HEK293 (cell line): Measurements from ENCODE around the gene SLC25A26.

Experiments
- CTCF ChIA-PET: fragments of 350-600 bp; formaldehyde crosslinking; extraction: SDS; loops from one replicate; lab custom pipeline; 2021; ENCODE audit warnings: antibody characterized with exemption; lab: Yijun Ruan, JAX
- POLR2A ChIA-PET: fragments of 300-600 bp; formaldehyde crosslinking; extraction: SDS; loops from one replicate; lab custom pipeline; 2020; ENCODE audit warnings: antibody characterized with exemption, inconsistent platforms; lab: Yijun Ruan, JAX
- H3K27ac ChIP-seq: fragments of 200-500 bp; sonication (Bioruptor generic); 2 replicates; pipeline ENCODE4 v1.5.1; 2014; ENCODE audit warnings: low read depth, low read length, control low read depth, inconsistent platforms; ENCODE audit errors: extremely low read depth
- H3K36me3 ChIP-seq, 2 experiments: fragments of 200-500 bp in 1 of 2; sonication (Bioruptor generic) in 1 of 2; 1 replicate in 1 of 2; 2 replicates in 1 of 2; pipeline ENCODE4 v1.5.1; 2014 to 2017; ENCODE audit warnings: inconsistent platforms in 2 of 2, low read length in 2 of 2; ENCODE audit not compliant: control insufficient read depth in 2 of 2, insufficient read depth in 1 of 2
- H3K4me1 ChIP-seq: fragments of 200-500 bp; sonication (Bioruptor generic); 2 replicates; pipeline ENCODE4 v1.5.1; 2014; ENCODE audit warnings: mild to moderate bottlenecking, low read length, inconsistent platforms; ENCODE audit not compliant: control insufficient read depth, insufficient read depth
- H3K4me3 ChIP-seq: 2 replicates; pipeline ENCODE4 v1.5.1; 2011; ENCODE audit warnings: low read depth, mild to moderate bottlenecking, control low read depth, low read length, moderate library complexity
- H3K9me3 ChIP-seq: fragments of 200-500 bp; sonication (Bioruptor generic); 2 replicates; pipeline ENCODE4 v1.5.1; 2014; ENCODE audit warnings: low read depth, low read length, inconsistent platforms; ENCODE audit not compliant: control insufficient read depth, insufficient read depth
- AEBP2 ChIP-seq: fragments of 450-650 bp; formaldehyde crosslinking; IDR thresholded peaks from 2 replicates; pipeline ENCODE4 v1.5.1; 2016; ENCODE audit warnings: missing biosample characterization, missing genetic modification characterization, borderline replicate concordance
- KLF10 ChIP-seq: fragments of 450-650 bp; IDR thresholded peaks from 2 replicates; pipeline ENCODE4 v1.5.1; 2018; ENCODE audit warnings: missing biosample characterization, mild to moderate bottlenecking, missing genetic modification characterization
- MEIS1 ChIP-seq: sonication (generic); formaldehyde crosslinking; IDR thresholded peaks from 2 replicates; pipeline ENCODE4 v1.8.1; 2022; ENCODE audit warnings: missing genetic modification reagents, mild to moderate bottlenecking, borderline replicate concordance
- PRDM2 ChIP-seq: fragments of 450-650 bp; formaldehyde crosslinking; IDR thresholded peaks from 2 replicates; pipeline ENCODE4 v1.5.1; 2016; ENCODE audit warnings: missing biosample characterization, missing genetic modification characterization, borderline replicate concordance
- REPIN1 ChIP-seq: fragments of 450-650 bp; formaldehyde crosslinking; IDR thresholded peaks from 2 replicates; pipeline ENCODE4 v1.5.1; 2017; ENCODE audit warnings: missing biosample characterization, missing genetic modification characterization, low read depth
- TSHZ1 ChIP-seq: fragments of 450-650 bp; formaldehyde crosslinking; IDR thresholded peaks from 2 replicates; pipeline ENCODE4 v1.5.1; 2016; ENCODE audit warnings: missing biosample characterization, missing genetic modification characterization, borderline replicate concordance
- ZNF138 ChIP-seq: fragments of 450-650 bp; formaldehyde crosslinking; IDR thresholded peaks from 2 replicates; pipeline ENCODE4 v1.5.1; 2016; ENCODE audit warnings: missing biosample characterization, missing genetic modification characterization, borderline replicate concordance
- ZNF174 ChIP-seq: fragments of 450-650 bp; formaldehyde crosslinking; IDR thresholded peaks from 2 replicates; pipeline ENCODE4 v1.5.0; 2017; ENCODE audit warnings: missing biosample characterization, mild to moderate bottlenecking, missing genetic modification characterization
- ZNF2 ChIP-seq: fragments of 450-650 bp; formaldehyde crosslinking; IDR thresholded peaks from 2 replicates; pipeline ENCODE4 v1.5.1; 2016; ENCODE audit warnings: missing biosample characterization, missing genetic modification characterization
- ZNF221 ChIP-seq: fragments of 450-650 bp; formaldehyde crosslinking; IDR thresholded peaks from 2 replicates; pipeline ENCODE4 v1.5.1; 2017; ENCODE audit warnings: missing biosample characterization, missing genetic modification characterization, borderline replicate concordance
- ZNF239 ChIP-seq: fragments of 450-650 bp; formaldehyde crosslinking; IDR thresholded peaks from 2 replicates; pipeline ENCODE4 v1.5.1; 2016; ENCODE audit warnings: missing biosample characterization, missing genetic modification characterization
- ZNF266 ChIP-seq: fragments of 450-650 bp; formaldehyde crosslinking; IDR thresholded peaks from 2 replicates; pipeline ENCODE4 v1.5.1; 2016; ENCODE audit warnings: missing biosample characterization, missing genetic modification characterization, low read depth
- ZNF350 ChIP-seq: fragments of 450-650 bp; formaldehyde crosslinking; IDR thresholded peaks from 2 replicates; pipeline ENCODE4 v1.5.0; 2017; ENCODE audit warnings: missing biosample characterization, mild to moderate bottlenecking, missing genetic modification characterization
- ZNF548 ChIP-seq: fragments of 450-650 bp; formaldehyde crosslinking; IDR thresholded peaks from 2 replicates; pipeline ENCODE4 v1.5.1; 2016; ENCODE audit warnings: missing biosample characterization, missing genetic modification characterization
- ZNF626 ChIP-seq: fragments of 450-650 bp; sonication (Bioruptor Pico); formaldehyde crosslinking; IDR thresholded peaks from 2 replicates; pipeline ENCODE4 v1.5.1; 2018; ENCODE audit warnings: missing biosample characterization, missing genetic modification characterization, inconsistent platforms
- TF ChIP-seq, protein P1 (sequence below): fragments of 450-650 bp; formaldehyde crosslinking; IDR thresholded peaks from 2 replicates; pipeline ENCODE4 v1.5.1; 2017; ENCODE audit warnings: missing biosample characterization, missing genetic modification characterization

The SLC25A26 gene

DNA sequence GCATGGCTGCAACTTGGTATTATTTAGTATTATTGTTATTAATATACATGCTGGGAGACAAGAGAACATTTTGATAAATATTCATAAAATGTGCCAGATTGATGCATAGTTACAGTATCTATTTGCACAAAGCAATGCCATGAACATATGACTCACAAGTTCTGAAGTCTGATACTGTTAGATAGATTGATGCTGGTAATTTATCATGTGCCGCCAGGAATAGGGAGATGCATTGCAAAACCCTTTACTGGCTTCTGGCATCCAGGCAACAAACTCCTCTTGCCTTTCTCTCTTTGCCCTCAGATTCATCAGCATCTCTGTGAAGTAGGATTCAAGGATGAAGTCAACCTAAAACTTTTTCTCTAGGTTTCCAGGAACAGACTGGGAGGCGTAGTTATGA, 41.0 kb upstream of the SLC25A26 start:
- H3K4me1 ChIP-seq: no peaks in the 10 kb centered on the region
- CTCF ChIA-PET: no interaction called here
- H3K9me3 ChIP-seq: no peaks in the 10 kb centered on the region
- TF ChIP-seq TSHZ1 (tag by site-specific recombination) (no peak), ZNF350 (no peak), ZNF548 (tag by site-specific recombination) (no peak), ZNF626 (no peak), PRDM2 (tag by site-specific recombination) (no peak), ZNF239 (tag by site-specific recombination) (no peak), ZNF138 (tag by site-specific recombination) (no peak), ZNF2 (tag by site-specific recombination) (no peak), REPIN1 (no peak), AEBP2 (tag by site-specific recombination) (no peak), ZNF221 (tag by site-specific recombination) (no peak), ZNF266 (tag by site-specific recombination) (no peak), ZNF174 (tag by site-specific recombination) (no peak), MEIS1 (CRISPR knock-in tag) (no peak), KLF10 (no peak)
- TF ChIP-seq, protein P1, sequence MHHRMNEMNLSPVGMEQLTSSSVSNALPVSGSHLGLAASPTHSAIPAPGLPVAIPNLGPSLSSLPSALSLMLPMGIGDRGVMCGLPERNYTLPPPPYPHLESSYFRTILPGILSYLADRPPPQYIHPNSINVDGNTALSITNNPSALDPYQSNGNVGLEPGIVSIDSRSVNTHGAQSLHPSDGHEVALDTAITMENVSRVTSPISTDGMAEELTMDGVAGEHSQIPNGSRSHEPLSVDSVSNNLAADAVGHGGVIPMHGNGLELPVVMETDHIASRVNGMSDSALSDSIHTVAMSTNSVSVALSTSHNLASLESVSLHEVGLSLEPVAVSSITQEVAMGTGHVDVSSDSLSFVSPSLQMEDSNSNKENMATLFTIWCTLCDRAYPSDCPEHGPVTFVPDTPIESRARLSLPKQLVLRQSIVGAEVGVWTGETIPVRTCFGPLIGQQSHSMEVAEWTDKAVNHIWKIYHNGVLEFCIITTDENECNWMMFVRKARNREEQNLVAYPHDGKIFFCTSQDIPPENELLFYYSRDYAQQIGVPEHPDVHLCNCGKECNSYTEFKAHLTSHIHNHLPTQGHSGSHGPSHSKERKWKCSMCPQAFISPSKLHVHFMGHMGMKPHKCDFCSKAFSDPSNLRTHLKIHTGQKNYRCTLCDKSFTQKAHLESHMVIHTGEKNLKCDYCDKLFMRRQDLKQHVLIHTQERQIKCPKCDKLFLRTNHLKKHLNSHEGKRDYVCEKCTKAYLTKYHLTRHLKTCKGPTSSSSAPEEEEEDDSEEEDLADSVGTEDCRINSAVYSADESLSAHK (tag by site-specific recombination): no peak
- no peak overlapping the region for H3K4me3 ChIP-seq
- POLR2A ChIA-PET: no interaction called here
- no peak overlapping the region for H3K27ac ChIP-seq
- H3K36me3 ChIP-seq: no peaks in the 10 kb centered on the region
